T-cell (primary cell): ENCODE results near the gene TMEM132E. TPM values are rescaled to one million over a fixed set of nuclear protein-coding genes. Genes with fewer than 3 reads are reported as not detected.

ENCODE experiments used
- ATAC-seq, 4 experiments: fragments of 200-7000 bp in 3 of 4; fragments of 150-1000 bp in 1 of 4; cut with Tn5 transposase; replicated peaks in 1 of 4; 1 replicate in 3 of 4; 2 replicates in 1 of 4; pipeline ENCODE4 v1.10.0; 2021; ENCODE audit warnings: moderate library complexity in 3 of 4, mild to moderate bottlenecking in 2 of 4, moderate number of reproducible peaks in 1 of 4
- CTCF ChIA-PET, 2 donors: fragments of 300-600 bp; sonication (Branson Sonifier 250); formaldehyde crosslinking; loops; one replicate each; lab custom pipeline; 2022; ENCODE audit warnings: antibody characterized with exemption in 2 of 2; lab: Charles Lee
- POLR2A ChIA-PET, 2 donors: fragments of 300-600 bp; sonication (Branson Sonifier 250); formaldehyde crosslinking; loops; one replicate each; lab custom pipeline; 2022; ENCODE audit warnings: antibody characterized with exemption in 2 of 2; lab: Charles Lee
- DNase-seq, 35 experiments: peaks; one replicate each; pipeline versions ENCODE4 v3.0.0 to v3.0.0-alpha.2; 2013 to 2023
- H3K27ac ChIP-seq: one replicate; pipeline ENCODE4 v1.5.1; 2013; ENCODE audit warnings: low read length
- H3K27me3 ChIP-seq, 2 experiments: replicated peaks in 1 of 2; 1 replicate in 1 of 2; 2 replicates in 1 of 2; pipeline versions ENCODE4 v1.6.1 to v1.7.0; 2013; ENCODE audit warnings: low read length in 1 of 2, mixed read lengths in 1 of 2; ENCODE audit not compliant: control insufficient read depth in 2 of 2, insufficient read depth in 2 of 2; ENCODE audit errors: extremely low read depth in 1 of 2
- H3K36me3 ChIP-seq, 2 donors: 1 replicate in 1 of 2; 2 replicates in 1 of 2; pipeline versions ENCODE4 v1.6.1 to v1.7.0; 2013; ENCODE audit warnings: low read length in 1 of 2; ENCODE audit not compliant: control insufficient read depth in 2 of 2, insufficient read depth in 1 of 2; ENCODE audit errors: extremely low read depth in 1 of 2
- H3K4me1 ChIP-seq, 2 experiments: 1 replicate in 1 of 2; 2 replicates in 1 of 2; pipeline versions ENCODE4 v1.6.1 to v1.7.0; 2013; ENCODE audit warnings: low read length in 2 of 2, mixed read lengths in 1 of 2; ENCODE audit not compliant: insufficient read depth in 2 of 2, control insufficient read depth in 1 of 2; ENCODE audit errors: extremely low read depth in 1 of 2
- H3K4me3 ChIP-seq, 2 donors: 1 replicate in 1 of 2; 2 replicates in 1 of 2; pipeline versions ENCODE4 v1.5.1 to v1.7.0; 2013; ENCODE audit warnings: mild to moderate bottlenecking in 2 of 2, low read length in 1 of 2, moderate library complexity in 1 of 2; ENCODE audit not compliant: control insufficient read depth in 1 of 2; ENCODE audit errors: extremely low read depth in 1 of 2
- H3K9me3 ChIP-seq: 2 replicates; pipeline ENCODE4 v1.7.0; 2013
- H3K27ac Mint-ChIP-seq, 2 donors: one replicate each; pipeline ENCODE4 v1.8.0; 2020 to 2021; ENCODE audit warnings: mild to moderate bottlenecking in 2 of 2, mixed read lengths in 2 of 2
- H3K27me3 Mint-ChIP-seq, 2 donors: one replicate each; pipeline ENCODE4 v1.8.0; 2021 to 2022; ENCODE audit warnings: mixed read lengths in 2 of 2
- H3K36me3 Mint-ChIP-seq: one replicate; pipeline ENCODE4 v1.8.0; 2021; ENCODE audit warnings: mixed read lengths
- H3K4me1 Mint-ChIP-seq, 3 donors: one replicate each; pipeline ENCODE4 v1.8.0; 2020 to 2022; ENCODE audit warnings: mixed read lengths in 3 of 3, mild to moderate bottlenecking in 1 of 3
- H3K4me3 Mint-ChIP-seq, 3 donors: one replicate each; pipeline ENCODE4 v1.8.0; 2020 to 2022; ENCODE audit warnings: mild to moderate bottlenecking in 3 of 3, mixed read lengths in 3 of 3, moderate library complexity in 3 of 3
- H3K9me3 Mint-ChIP-seq, 3 donors: one replicate each; pipeline ENCODE4 v1.8.0; 2020 to 2022; ENCODE audit warnings: mixed read lengths in 3 of 3
- WGBS: methylation state at CpG from one replicate; pipeline ENCODE4 v1.1.5; 2013; ENCODE audit warnings: missing lambda C conversion rate; ENCODE audit not compliant: insufficient coverage; 5-methylcytosine and 5-hydroxymethylcytosine counted together
- total RNA-seq, 35 experiments: library from RNA in 6 of 35; stranded (reverse) in 6 of 35; fragments of 120-200 nt in 1 of 35; gene quantifications; one replicate each; pipeline versions ENCODE4 v1.2.1 to v1.2.4 and lab custom pipeline; 2013 to 2026

TMEM132E gene
- total RNA-seq, 5 donors from 2014 or later (not counting 1 experiment from before 2014, with no cell fraction given) = 0.09 to 0.47 (median 0.32) TPM; not detected in 1

- Mint-ChIP-seq H3K27me3 (peaks cover 30 to 31% of the 10 kb centered on the region in 2 donors), H3K4me3 (no peak overlapping the region), H3K36me3 (no peaks in the 10 kb centered on the region), H3K9me3 (no peaks in the 10 kb centered on the region), H3K4me1 (no peaks in the 10 kb centered on the region), H3K27ac (no peak overlapping the region)
- Histone ChIP-seq H3K36me3 (no peaks in the 10 kb centered on the region), H3K27ac (no peak overlapping the region), H3K4me3 (no peak overlapping the region), H3K4me1 (no peaks in the 10 kb centered on the region), H3K27me3 (peaks cover 0 to 58% of the 10 kb centered on the region in 2 experiments), H3K9me3 (no peaks in the 10 kb centered on the region)
- 59% methylated on average over 10 of the region's 11 CpGs for WGBS
- ChIA-PET POLR2A (interaction anchor here in 1 of 2 donors (0.6 kb wide), 1 partner anchor 1155 kb away, joined by 3 read pairs; no protein-coding TSS in a partner anchor), CTCF (interaction anchor here in 1 of 2 donors (1.3 kb wide), 1 partner anchor 552 kb away, joined by 3 read pairs; the partner anchor contains the start of gene RAD51D)
- DNase-seq (no peak), ATAC-seq (no peak)
These were observed 11.5 kb upstream of the TMEM132E start for GRCh38 chr17:34567691-34568465.

GRCh38 chr17:34568953-34569352 is 10.4 kb upstream of the TMEM132E start:
- POLR2A ChIA-PET = no interaction called here
- Histone ChIP-seq H3K4me1 (no peaks in the 10 kb centered on the region), H3K27me3 (peaks cover 0 to 60% of the 10 kb centered on the region in 2 experiments), H3K4me3 (no peak overlapping the region), H3K36me3 (no peaks in the 10 kb centered on the region), H3K27ac (no peak overlapping the region), H3K9me3 (no peaks in the 10 kb centered on the region)
- H3K4me3 Mint-ChIP-seq = no peak overlapping the region
- CTCF ChIA-PET = no interaction called here
- H3K27ac Mint-ChIP-seq = no peak overlapping the region
- 93% methylated on average over 2 of the region's 6 CpGs for WGBS
- no peaks in the 10 kb centered on the region for H3K36me3 Mint-ChIP-seq
- H3K27me3 Mint-ChIP-seq = peaks cover 31 to 33% of the 10 kb centered on the region in 2 donors
- DNase-seq = no peak
- H3K4me1 Mint-ChIP-seq = no peaks in the 10 kb centered on the region
- no peaks in the 10 kb centered on the region for H3K9me3 Mint-ChIP-seq
- ATAC-seq = no peak

GRCh38 chr17:34569591-34569990 is 9.8 kb upstream of the TMEM132E start:
- Histone ChIP-seq H3K9me3 (no peaks in the 10 kb centered on the region), H3K27ac (no peak overlapping the region), H3K27me3 (peaks cover 0 to 55% of the 10 kb centered on the region in 2 experiments), H3K36me3 (no peaks in the 10 kb centered on the region), H3K4me1 (no peaks in the 10 kb centered on the region), H3K4me3 (no peak overlapping the region)
- no CpG with 5 or more reads among the region's 2 CpGs for WGBS
- DNase-seq (no peak), ATAC-seq (no peak)
- ChIA-PET CTCF (no interaction called here), POLR2A (no interaction called here)
- H3K27me3 Mint-ChIP-seq = peaks cover 36 to 38% of the 10 kb centered on the region in 2 donors
- H3K9me3 Mint-ChIP-seq = no peaks in the 10 kb centered on the region
- no peaks in the 10 kb centered on the region for H3K36me3 Mint-ChIP-seq
- H3K4me1 Mint-ChIP-seq = no peaks in the 10 kb centered on the region
- no peak overlapping the region for H3K27ac Mint-ChIP-seq
- H3K4me3 Mint-ChIP-seq = no peak overlapping the region

GRCh38 chr17:34570506-34570905 is 8.9 kb upstream of the TMEM132E start:
- WGBS = no CpG with 5 or more reads among the region's 2 CpGs
- H3K27ac ChIP-seq = no peak overlapping the region

GRCh38 chr17:34571428-34572130 is 7.8 kb upstream of the TMEM132E start:
- H3K9me3 ChIP-seq = no peaks in the 10 kb centered on the region

More at GRCh38 chr17:34570506-34570905, 8.9 kb upstream of the TMEM132E start:
- ChIA-PET CTCF (no interaction called here), POLR2A (no interaction called here)
- peaks cover 2 to 53% of the 10 kb centered on the region in 2 experiments for H3K27me3 ChIP-seq
- no peaks in the 10 kb centered on the region for H3K36me3 ChIP-seq
- no peak overlapping the region for H3K4me3 ChIP-seq
- no peaks in the 10 kb centered on the region for H3K36me3 Mint-ChIP-seq
- peaks cover 0 to 1% (median 0%) of the 10 kb centered on the region in 3 donors for H3K9me3 Mint-ChIP-seq
- H3K4me3 Mint-ChIP-seq = no peak overlapping the region
- ATAC-seq (no peak), DNase-seq (no peak)
- H3K27ac Mint-ChIP-seq = no peak overlapping the region
- no peaks in the 10 kb centered on the region for H3K4me1 Mint-ChIP-seq
- no peaks in the 10 kb centered on the region for H3K4me1 ChIP-seq
- H3K9me3 ChIP-seq = no peaks in the 10 kb centered on the region
- H3K27me3 Mint-ChIP-seq = peaks cover 44 to 45% of the 10 kb centered on the region in 2 donors

GRCh38 chr17:34572483-34572882 is 6.9 kb upstream of the TMEM132E start:
- WGBS = 29% methylated on average over 1 of the region's 1 CpG
- H3K4me1 ChIP-seq = no peaks in the 10 kb centered on the region
- ATAC-seq (no peak), DNase-seq (no peak)
- Mint-ChIP-seq H3K9me3 (peaks cover 0 to 1% (median 0%) of the 10 kb centered on the region in 3 donors), H3K36me3 (no peaks in the 10 kb centered on the region), H3K27ac (no peak overlapping the region), H3K4me3 (no peak overlapping the region), H3K27me3 (peaks cover 62% of the 10 kb centered on the region in 2 donors), H3K4me1 (no peaks in the 10 kb centered on the region)
- POLR2A ChIA-PET = no interaction called here
- H3K4me3 ChIP-seq = no peak overlapping the region
- H3K27me3 ChIP-seq = peaks cover 8 to 59% of the 10 kb centered on the region in 2 experiments
- no peaks in the 10 kb centered on the region for H3K9me3 ChIP-seq
- H3K27ac ChIP-seq = no peak overlapping the region
- CTCF ChIA-PET = no interaction called here
- H3K36me3 ChIP-seq = no peaks in the 10 kb centered on the region

More at GRCh38 chr17:34571428-34572130, 7.8 kb upstream of the TMEM132E start:
- Mint-ChIP-seq H3K27me3 (peaks cover 53% of the 10 kb centered on the region in 2 donors), H3K4me3 (no peak overlapping the region), H3K36me3 (no peaks in the 10 kb centered on the region), H3K27ac (no peak overlapping the region), H3K9me3 (peaks cover 0 to 1% (median 0%) of the 10 kb centered on the region in 3 donors), H3K4me1 (no peaks in the 10 kb centered on the region)
- ATAC-seq (no peak), DNase-seq (no peak)
- no peak overlapping the region for H3K4me3 ChIP-seq
- CTCF ChIA-PET = no interaction called here
- no peak overlapping the region for H3K27ac ChIP-seq
- no peaks in the 10 kb centered on the region for H3K36me3 ChIP-seq
- no peaks in the 10 kb centered on the region for H3K4me1 ChIP-seq
- 50% methylated on average over 11 of the region's 12 CpGs for WGBS
- peaks cover 2 to 58% of the 10 kb centered on the region in 2 experiments for H3K27me3 ChIP-seq
- POLR2A ChIA-PET = no interaction called here
